ENCODE data around the gene POLR1H. TPM values are rescaled to one million over a fixed set of nuclear protein-coding genes. Genes with fewer than 3 reads are reported as not detected.

Gene POLR1H, protein sequence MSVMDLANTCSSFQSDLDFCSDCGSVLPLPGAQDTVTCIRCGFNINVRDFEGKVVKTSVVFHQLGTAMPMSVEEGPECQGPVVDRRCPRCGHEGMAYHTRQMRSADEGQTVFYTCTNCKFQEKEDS
- 16.4 and 23.5 TPM in 2 replicates for total RNA-seq

DNA sequence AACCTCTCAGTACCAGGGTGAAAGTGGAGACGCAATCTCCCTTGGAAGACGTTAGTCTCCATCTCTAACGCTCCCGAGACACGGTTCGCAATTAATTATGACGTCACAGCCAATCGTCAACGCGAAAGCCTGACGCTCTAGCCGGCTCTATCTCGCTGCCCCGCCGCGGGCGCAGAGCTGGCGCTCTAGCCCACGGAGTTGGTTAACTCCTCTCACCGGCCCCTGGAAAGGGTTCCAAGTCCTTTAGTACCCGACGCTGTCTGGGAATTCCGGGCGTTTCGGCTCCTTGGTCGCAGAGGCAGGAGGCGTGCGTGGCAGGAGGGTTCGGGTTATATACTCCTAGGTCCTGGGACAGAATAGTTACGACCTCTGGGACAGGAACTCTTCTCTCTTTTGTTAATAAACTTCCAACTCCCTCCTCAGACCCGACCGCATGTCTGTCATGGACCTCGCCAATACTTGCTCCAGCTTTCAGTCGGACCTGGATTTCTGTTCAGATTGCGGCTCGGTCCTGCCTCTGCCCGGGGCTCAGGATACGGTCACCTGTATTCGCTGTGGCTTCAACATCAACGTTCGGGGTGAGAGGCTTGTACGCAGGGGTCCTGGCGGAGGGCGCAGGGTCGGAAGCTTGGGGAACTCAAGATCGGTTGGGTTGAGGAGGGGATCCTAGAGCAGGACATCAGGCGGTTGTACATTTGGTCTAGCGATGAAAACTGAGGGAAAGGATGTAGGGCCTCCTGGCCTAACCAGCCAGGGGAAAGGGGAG is at the start of gene POLR1H:
TSS of gene POLR1H (plus strand) at position 174 of the 766 bp plus-strand sequence. CDS start at position 434, 260 bp downstream.

DNA sequence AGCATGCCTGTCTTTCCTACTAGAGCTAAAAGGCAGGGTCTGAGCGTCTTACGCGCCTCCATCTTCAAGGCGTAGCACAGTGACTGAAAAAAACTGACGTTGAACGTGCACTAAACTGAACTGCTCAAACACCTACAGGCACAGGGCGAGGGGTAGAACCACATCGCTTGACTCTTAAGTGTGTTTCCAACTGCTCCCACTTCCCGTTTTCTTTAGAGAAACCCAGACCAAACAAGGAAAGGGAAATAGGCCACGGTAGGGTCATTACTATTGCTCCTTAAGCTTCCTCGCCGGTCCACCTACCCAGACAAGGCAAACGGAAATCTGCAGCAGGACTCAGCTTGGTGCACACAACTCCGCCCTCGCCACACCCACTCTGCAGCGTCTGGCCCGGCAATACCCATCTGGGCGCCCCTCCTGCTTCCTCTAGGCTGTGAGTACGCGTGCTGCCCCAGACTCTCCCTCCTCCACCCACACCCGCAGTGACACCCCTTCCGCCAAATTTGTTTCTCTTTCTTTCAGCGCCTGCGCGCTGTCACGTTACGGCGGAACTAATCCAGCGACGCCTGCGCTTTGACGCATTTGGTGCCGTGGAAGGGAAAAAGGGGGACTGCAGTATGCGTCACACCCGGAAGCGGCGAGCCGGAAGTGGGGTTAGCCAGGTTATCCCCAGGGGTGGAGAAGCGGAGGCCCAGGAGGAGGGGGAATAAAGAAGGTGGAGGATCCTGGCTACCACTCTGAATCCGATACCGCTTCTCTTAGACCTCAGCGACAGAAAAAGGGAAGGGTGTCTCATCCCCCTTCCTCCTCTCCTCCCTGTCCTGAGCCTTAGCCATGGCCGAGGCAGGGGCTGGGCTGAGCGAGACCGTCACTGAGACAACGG is 5.8 kb downstream of the POLR1H start, which contains the start of gene PPP1R11:
TSS of gene PPP1R11 (plus strand) at position 622 of the 883 bp plus-strand sequence. CDS start at position 835, 213 bp downstream.

DNA sequence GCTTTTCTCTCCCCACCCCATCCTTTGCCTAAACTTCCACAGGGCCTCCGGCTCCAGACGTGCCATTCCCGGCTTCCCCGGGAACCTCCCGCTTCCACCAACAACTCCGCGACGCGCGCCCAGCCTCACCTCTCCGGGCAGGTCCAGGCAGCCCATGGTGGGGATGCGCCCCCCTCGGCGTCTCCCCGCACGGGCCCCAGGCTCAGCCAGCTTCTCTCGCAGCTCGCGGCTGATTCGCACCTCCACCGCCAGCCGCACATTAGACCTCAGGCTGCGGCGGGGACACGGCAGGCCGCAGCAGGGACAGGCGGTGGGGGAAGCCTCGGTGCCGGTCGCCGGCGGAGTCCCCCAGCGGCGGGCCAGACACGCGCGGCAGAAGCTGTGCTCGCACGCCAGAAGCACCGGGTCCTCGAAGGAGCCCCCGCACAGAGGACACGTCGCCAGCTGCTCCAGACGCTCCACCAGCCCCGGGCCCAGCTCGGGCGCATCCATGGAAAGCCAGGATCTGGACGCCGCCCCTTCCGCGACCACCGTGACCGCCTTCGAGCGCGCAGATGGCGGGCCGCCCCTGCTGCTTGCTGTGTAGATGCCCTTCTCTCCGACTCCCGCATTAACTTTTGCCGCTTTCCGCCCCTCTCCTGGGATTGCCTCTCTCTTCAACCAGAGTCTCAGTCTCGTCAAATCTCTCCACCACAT is 14.2 kb downstream of the POLR1H start, which contains the start of gene RNF39:
TSS of gene RNF39 (minus strand) at position 676 of the 696 bp plus-strand sequence. CDS start at position 492, 184 bp downstream.

DNA sequence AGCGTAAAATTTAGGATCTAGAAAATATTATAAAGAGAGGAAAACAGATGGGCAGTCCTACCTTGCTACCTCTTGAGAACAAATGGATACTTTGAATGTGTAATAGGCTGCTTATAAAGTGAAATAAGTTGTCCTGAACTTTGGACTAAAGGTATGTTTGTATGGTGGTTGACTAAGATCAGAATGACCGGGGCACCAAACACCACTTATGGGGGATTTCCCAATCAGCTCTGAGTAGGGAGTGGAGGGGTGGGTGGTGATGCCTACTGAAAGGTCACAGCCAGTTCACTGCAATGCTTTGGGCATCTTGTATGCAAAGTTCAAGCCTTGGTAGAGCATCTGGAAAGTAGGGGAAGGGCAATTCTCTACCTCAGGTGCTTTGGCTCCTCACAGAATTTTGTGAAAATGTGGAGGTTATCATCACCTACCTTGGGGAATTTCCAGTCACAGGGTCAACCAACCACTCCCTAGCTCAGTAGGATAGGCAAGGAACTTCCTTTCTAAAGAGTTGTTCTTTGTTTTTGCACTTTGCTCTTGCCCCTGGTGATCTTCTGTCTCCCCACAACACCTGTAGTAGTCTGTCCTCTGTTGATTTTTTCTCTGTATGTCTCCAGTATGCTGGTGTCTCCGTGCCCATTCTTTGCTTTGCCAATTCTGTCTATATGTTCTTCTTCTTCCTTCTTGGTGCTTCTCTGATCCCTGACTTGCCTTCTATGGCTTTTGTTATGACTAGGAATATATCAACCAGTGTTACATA is 52.1 kb downstream of the POLR1H start, which contains the start of gene TRIM31:
TSS of gene TRIM31 (minus strand) at position 88 of the 757 bp plus-strand sequence. CDS start 285 bp downstream, outside the sequence.

Other genes starting within 250 kb of the POLR1H start
- gene HLA-G, start 233.4 kb upstream of the POLR1H start, total RNA-seq: not detected in 2 replicates
- 219 and 530 TPM in 2 replicates for gene HLA-A, start 118.7 kb upstream of the POLR1H start, total RNA-seq
- 17.0 and 19.8 TPM in 2 replicates for gene PPP1R11, start 5.9 kb downstream of the POLR1H start, total RNA-seq
- not detected in 2 replicates for gene RNF39, start 14.5 kb downstream of the POLR1H start, total RNA-seq
- gene TRIM31, start 51.8 kb downstream of the POLR1H start, total RNA-seq: not detected in 2 replicates
- gene TRIM40, start 74.9 kb downstream of the POLR1H start, total RNA-seq: not detected in 2 replicates
- gene TRIM10, start 99.9 kb downstream of the POLR1H start, total RNA-seq: under 0.01 and 0.13 TPM in 2 replicates
- not detected in 2 replicates for gene TRIM15, start 102.3 kb downstream of the POLR1H start, total RNA-seq
- 22.8 and 27.0 TPM in 2 replicates for gene TRIM26, start 152.1 kb downstream of the POLR1H start, total RNA-seq

Data from aortic smooth muscle cell (primary cell).